Measurements from ENCODE around the gene SRPRB. TPM values are rescaled to one million over a fixed set of nuclear protein-coding genes. Genes with fewer than 3 reads are reported as not detected.

SRPRB gene
- total and polyA plus RNA-seq, 7 donors: 4.2 to 33.3 (median 14.9) TPM

DNA sequence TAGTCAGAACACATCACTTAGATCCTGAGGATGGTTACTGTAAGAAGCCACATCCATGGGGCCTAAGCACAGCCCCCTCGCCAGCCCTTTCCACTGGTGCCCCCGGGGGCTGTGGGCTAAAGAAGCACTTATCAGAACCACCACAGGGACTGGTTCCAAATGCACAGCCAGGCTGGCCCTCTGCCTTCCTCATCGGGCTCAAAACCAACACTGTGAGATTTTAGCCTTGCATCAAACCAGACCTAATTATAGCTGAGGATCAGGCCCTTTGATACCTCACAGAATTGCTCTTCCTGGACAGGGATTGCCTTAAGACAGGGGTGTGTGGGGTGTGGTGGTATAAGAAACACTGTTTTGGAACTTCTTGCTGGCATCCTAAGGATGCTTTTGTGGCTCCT is 23.7 kb downstream of the SRPRB start:
- intact Hi-C loops (cut with DNase I): no loop called here
- Histone ChIP-seq H3K27me3 (no peaks in the 10 kb centered on the region), H3K36me3 (peaks cover 0 to 24% (median 0%) of the 10 kb centered on the region in 4 donors), H3K27ac (no peak overlapping the region), H3K4me3 (no peak overlapping the region), H3K9me3 (no peaks in the 10 kb centered on the region), H3K4me1 (no peaks in the 10 kb centered on the region)
- WGBS, 2 donors: 78 to 82% methylated on average over 3 of the region's 3 CpGs
- no peak for DNase-seq
- TF ChIP-seq POLR2A (IDR thresholded peaks at IDR 0.05) (no peak), EP300 (IDR thresholded peaks at IDR 0.05) (no peak), POLR2AphosphoS5 (IDR thresholded peaks at IDR 0.05) (no peak)
- TF ChIP-seq, protein P1, sequence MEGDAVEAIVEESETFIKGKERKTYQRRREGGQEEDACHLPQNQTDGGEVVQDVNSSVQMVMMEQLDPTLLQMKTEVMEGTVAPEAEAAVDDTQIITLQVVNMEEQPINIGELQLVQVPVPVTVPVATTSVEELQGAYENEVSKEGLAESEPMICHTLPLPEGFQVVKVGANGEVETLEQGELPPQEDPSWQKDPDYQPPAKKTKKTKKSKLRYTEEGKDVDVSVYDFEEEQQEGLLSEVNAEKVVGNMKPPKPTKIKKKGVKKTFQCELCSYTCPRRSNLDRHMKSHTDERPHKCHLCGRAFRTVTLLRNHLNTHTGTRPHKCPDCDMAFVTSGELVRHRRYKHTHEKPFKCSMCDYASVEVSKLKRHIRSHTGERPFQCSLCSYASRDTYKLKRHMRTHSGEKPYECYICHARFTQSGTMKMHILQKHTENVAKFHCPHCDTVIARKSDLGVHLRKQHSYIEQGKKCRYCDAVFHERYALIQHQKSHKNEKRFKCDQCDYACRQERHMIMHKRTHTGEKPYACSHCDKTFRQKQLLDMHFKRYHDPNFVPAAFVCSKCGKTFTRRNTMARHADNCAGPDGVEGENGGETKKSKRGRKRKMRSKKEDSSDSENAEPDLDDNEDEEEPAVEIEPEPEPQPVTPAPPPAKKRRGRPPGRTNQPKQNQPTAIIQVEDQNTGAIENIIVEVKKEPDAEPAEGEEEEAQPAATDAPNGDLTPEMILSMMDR (IDR thresholded peaks at IDR 0.05): no peak

- intact Hi-C loops (cut with DNase I): no loop called here
These were observed 24.5 kb downstream of the SRPRB start for GRCh38 chr3:133830071-133830470.

DNA sequence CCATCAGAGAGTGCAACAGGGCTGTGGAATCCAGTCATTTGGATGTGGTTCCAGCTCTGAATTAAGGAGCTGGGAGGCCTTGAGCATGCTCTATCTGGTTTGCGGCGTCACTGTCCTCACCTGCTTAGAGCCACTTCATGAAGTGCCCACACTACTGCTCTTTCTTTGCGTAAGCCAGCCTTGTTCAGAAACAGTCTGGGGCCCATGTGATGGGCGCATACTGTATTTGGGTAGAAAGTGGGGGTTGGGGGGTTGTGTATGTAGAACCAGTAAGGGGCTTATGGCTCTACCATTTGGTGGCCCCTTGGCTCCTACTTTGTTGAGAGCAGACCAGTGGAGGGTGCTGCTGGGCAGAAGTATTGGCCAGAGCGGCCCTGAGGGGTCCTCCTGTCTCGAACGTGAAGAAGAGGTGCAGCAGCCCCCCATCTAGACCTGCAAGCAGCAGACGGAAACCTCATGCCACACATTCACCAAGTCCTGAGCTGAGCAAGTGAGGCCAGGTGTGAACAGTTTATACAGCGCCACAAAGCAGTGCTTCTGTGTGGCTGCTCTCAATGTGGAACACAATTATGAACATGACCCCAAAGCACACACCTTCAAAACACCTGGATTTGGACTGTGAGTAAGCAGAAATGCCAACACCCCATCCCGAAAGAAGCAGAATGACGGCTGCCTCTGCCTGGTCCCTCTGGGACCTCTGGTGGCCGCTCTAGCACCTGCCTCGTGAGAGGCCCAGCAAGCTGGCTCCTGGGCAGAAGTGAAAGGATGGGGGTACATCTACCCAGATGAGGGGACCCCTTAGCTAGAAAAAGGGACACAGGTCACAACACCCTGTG is 26.6 kb downstream of the SRPRB start:
- no peaks in the 10 kb centered on the region for H3K9me3 ChIP-seq
- 73 to 80% methylated on average over 13 of the region's 13 CpGs for WGBS, 2 donors
- no peak for DNase-seq

More at GRCh38 chr3:133830071-133830470, 24.5 kb downstream of the SRPRB start:
- DNase-seq: no peak
- Histone ChIP-seq H3K27me3 (no peaks in the 10 kb centered on the region), H3K36me3 (peaks cover 0 to 19% (median 0%) of the 10 kb centered on the region in 4 donors), H3K4me3 (no peak overlapping the region), H3K9me3 (no peaks in the 10 kb centered on the region), H3K27ac (no peak overlapping the region), H3K4me1 (no peaks in the 10 kb centered on the region)
- 88 to 90% methylated on average over 3 of the region's 3 CpGs for WGBS, 2 donors
- TF ChIP-seq EP300 (IDR thresholded peaks at IDR 0.05) (no peak), POLR2AphosphoS5 (IDR thresholded peaks at IDR 0.05) (no peak), POLR2A (IDR thresholded peaks at IDR 0.05) (no peak)
- TF ChIP-seq, protein P1 (IDR thresholded peaks at IDR 0.05): no peak

GRCh38 chr3:133832802-133833144 is 27.2 kb downstream of the SRPRB start:
- Histone ChIP-seq H3K27me3 (no peaks in the 10 kb centered on the region), H3K4me1 (no peaks in the 10 kb centered on the region), H3K36me3 (peaks cover 0 to 16% (median 0%) of the 10 kb centered on the region in 4 donors), H3K9me3 (no peaks in the 10 kb centered on the region), H3K4me3 (no peak overlapping the region), H3K27ac (no peak overlapping the region)
- intact Hi-C loops (cut with DNase I): no loop called here
- DNase-seq: no peak
- 92 to 94% methylated on average over 10 of the region's 10 CpGs for WGBS, 2 donors
- TF ChIP-seq, protein P1 (IDR thresholded peaks at IDR 0.05): no peak
- TF ChIP-seq EP300 (IDR thresholded peaks at IDR 0.05): no peak
- no peak for TF ChIP-seq POLR2A (IDR thresholded peaks at IDR 0.05)
- no peak for TF ChIP-seq POLR2AphosphoS5 (IDR thresholded peaks at IDR 0.05)

More for the DNA sequence above, 26.6 kb downstream of the SRPRB start:
- intact Hi-C loops (cut with DNase I): no loop called here
- Histone ChIP-seq H3K4me3 (no peak overlapping the region), H3K36me3 (peaks cover 0 to 16% (median 0%) of the 10 kb centered on the region in 4 donors), H3K27ac (no peak overlapping the region), H3K4me1 (no peaks in the 10 kb centered on the region), H3K27me3 (no peaks in the 10 kb centered on the region)
- TF ChIP-seq POLR2AphosphoS5 (IDR thresholded peaks at IDR 0.05): no peak
- TF ChIP-seq, protein P1 (IDR thresholded peaks at IDR 0.05): no peak
